Cardiac muscle cell (in vitro differentiated cells and primary cell): ENCODE data around the gene JARID2. TPM values are rescaled to one million over a fixed set of nuclear protein-coding genes. Genes with fewer than 3 reads are reported as not detected.

ENCODE experiments used
- DNase-seq, 2 donors: peaks; one replicate each; pipeline versions ENCODE4 v3.0.0 to v3.0.0-alpha.2; 2010 to 2017; ENCODE audit warnings: low read depth in 1 of 2, low spot score in 1 of 2
- H3K27ac ChIP-seq: fragments of 200-600 bp; sonication (generic); 2 replicates; pipeline ENCODE4 v1.5.1; 2016
- H3K27me3 ChIP-seq: fragments of 200-600 bp; sonication (generic); 2 replicates; pipeline ENCODE4 v1.6.0; 2016; ENCODE audit warnings: control low read depth
- H3K36me3 ChIP-seq: fragments of 200-600 bp; sonication (generic); 2 replicates; pipeline ENCODE4 v1.5.1; 2016; ENCODE audit warnings: control low read depth
- H3K4me1 ChIP-seq: fragments of 200-600 bp; sonication (generic); 2 replicates; pipeline ENCODE4 v1.8.1; 2017; ENCODE audit warnings: low read depth, mild to moderate bottlenecking, mixed run types
- H3K4me3 ChIP-seq: fragments of 200-600 bp; sonication (generic); 2 replicates; pipeline ENCODE4 v1.5.1; 2016; ENCODE audit warnings: mild to moderate bottlenecking
- H3K9me3 ChIP-seq: fragments of 200-600 bp; sonication (generic); 2 replicates; pipeline ENCODE4 v1.5.1; 2017; ENCODE audit warnings: low read depth, mild to moderate bottlenecking, control low read depth
- polyA plus RNA-seq: library from polyadenylated mRNA; unstranded; fragments of >200 nt; fragmentation: Nextera tagmentation; extraction: Ambion mirVana; gene quantifications from 2 replicates; pipeline ENCODE4 v1.2.1, GENCODE V29; 2016
- total RNA-seq: library from RNA; depleted of rRNA; stranded (reverse); fragments of >200 nt; gene quantifications from 2 replicates; pipeline ENCODE4 v1.2.3, GENCODE V29; 2016
- TF ChIP-seq, protein P1 (sequence below): IDR thresholded peaks from 2 replicates; pipeline ENCODE4 v1.5.1; 2012; ENCODE audit warnings: low read depth, mild to moderate bottlenecking, low read length

Gene JARID2
- total and polyA plus RNA-seq, 2 experiments from 2014 or later = 9.7 to 26.4 TPM

DNA sequence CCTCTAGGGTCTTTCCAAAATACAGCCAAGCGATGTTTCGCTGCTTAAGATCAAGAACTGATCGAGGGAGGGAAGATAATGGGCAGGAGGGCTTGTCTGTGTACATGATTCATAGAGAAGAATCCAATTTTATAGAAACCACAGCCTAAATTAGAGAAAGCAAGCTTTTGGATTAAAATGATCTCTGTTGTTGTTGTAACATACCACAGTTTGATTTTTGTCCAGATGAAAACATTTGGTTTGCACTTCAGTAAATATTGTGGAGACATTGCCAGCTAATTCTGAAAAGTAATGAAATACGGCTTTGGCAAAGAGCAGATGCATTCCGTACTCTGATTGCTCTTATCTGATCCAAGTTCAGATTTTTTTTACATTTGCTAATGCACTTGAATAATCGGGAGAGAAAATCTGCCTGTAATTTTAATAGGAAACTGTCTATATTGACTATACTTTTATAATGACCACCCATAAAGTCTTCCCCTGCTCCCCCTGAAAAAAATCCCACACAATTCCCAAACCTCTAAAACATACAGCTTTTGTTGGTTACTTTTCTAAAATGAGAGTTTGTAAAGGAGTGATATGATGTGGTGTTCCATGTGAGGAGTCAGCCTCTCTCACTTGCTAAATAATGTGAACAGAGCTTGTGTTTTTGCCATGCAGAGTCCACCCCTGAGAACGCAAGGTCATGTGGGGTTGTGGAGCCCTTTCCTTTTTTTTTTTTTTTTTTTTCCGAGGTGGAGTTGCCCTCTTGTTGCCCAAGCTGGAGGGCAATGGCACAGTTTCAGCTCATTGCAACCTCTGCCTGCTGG is 217.1 kb downstream of the JARID2 start:
- Histone ChIP-seq H3K4me3 (no peak overlapping the region), H3K27ac (no peak overlapping the region), H3K36me3 (no peaks in the 10 kb centered on the region), H3K9me3 (no peaks in the 10 kb centered on the region), H3K27me3 (no peaks in the 10 kb centered on the region), H3K4me1 (peaks cover 3% of the 10 kb centered on the region)
- TF ChIP-seq, protein P1, sequence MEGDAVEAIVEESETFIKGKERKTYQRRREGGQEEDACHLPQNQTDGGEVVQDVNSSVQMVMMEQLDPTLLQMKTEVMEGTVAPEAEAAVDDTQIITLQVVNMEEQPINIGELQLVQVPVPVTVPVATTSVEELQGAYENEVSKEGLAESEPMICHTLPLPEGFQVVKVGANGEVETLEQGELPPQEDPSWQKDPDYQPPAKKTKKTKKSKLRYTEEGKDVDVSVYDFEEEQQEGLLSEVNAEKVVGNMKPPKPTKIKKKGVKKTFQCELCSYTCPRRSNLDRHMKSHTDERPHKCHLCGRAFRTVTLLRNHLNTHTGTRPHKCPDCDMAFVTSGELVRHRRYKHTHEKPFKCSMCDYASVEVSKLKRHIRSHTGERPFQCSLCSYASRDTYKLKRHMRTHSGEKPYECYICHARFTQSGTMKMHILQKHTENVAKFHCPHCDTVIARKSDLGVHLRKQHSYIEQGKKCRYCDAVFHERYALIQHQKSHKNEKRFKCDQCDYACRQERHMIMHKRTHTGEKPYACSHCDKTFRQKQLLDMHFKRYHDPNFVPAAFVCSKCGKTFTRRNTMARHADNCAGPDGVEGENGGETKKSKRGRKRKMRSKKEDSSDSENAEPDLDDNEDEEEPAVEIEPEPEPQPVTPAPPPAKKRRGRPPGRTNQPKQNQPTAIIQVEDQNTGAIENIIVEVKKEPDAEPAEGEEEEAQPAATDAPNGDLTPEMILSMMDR = no peak
- peak in 1 of 2 donors; percentile 46 for DNase-seq

DNA sequence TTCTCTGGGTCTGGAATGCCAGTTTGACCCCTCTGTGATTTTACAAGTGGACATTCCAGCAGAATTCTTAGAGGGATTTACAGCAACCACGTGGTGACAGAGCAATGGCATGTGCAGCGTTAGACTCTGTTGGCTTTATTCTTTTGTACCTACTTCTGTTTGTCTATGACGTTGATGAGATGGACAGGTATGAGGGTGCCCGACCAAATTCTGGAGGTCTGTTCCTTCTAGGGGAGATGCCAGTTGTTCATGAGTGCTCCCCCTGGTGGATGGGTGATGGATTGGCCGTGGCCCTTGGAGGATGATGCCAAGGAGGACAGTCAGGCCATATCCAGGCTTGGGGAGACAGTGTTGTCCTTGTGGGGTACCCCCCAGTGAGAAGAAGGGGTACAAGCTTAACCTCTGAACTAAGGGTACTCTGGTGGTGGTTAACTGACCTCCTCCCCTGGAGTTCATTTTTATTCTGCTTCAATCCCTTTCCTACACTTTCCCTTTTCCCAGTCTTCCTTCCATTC is 218.4 kb downstream of the JARID2 start:
- TF ChIP-seq, protein P1 = peak; percentile 63
- Histone ChIP-seq H3K36me3 (peaks cover 5% of the 10 kb centered on the region), H3K4me1 (peaks cover 3% of the 10 kb centered on the region), H3K27me3 (no peaks in the 10 kb centered on the region), H3K4me3 (no peak overlapping the region), H3K9me3 (no peaks in the 10 kb centered on the region), H3K27ac (no peak overlapping the region)
- DNase-seq = peak in 1 of 2 donors; percentile 22

DNA sequence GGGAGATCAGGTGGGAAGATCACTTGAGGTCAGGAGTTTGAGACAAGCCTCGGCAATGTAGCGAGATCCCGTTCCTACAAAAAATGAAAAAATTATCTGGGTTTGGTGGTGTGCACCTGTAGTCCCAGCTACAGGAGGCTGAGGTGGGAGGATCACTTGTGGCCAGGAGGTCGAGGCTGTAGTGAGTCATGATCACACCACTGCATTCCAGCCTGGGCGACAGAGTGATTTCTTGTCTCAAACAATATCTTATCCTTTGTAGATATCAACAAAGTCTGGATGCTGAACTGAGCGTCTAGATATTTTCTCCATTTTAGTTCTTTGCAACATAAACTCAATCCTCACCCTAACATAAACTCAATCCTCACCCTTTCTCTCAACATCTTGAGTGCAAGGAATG is 219.3 kb downstream of the JARID2 start:
- DNase-seq = no peak
- Histone ChIP-seq H3K27me3 (no peaks in the 10 kb centered on the region), H3K4me3 (no peak overlapping the region), H3K4me1 (peaks cover 3% of the 10 kb centered on the region), H3K36me3 (peaks cover 5% of the 10 kb centered on the region), H3K9me3 (no peaks in the 10 kb centered on the region), H3K27ac (no peak overlapping the region)
- TF ChIP-seq, protein P1 = no peak

DNA sequence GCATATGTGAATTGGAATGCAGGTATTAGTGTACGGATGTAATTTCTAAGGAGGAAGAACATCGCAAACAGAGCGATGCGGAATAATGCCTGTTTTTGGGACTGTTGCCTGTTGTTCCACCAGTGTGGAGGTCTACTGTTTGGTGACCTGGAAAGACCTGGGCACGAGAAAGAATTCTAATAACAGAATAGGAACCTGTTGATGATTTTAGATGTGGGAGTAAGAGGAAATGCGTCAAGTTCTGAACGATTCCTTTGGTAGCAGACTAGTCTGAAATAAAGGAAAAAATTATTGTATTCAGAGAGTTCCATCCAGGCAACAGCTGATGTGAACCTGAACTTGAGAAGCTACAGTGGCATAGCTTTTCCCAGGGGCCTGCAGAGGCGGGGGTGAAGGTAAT is 224.9 kb downstream of the JARID2 start:
- no peaks in the 10 kb centered on the region for H3K4me1 ChIP-seq
- H3K27me3 ChIP-seq = no peaks in the 10 kb centered on the region
- H3K27ac ChIP-seq = no peak overlapping the region
- TF ChIP-seq, protein P1 = no peak
- no peaks in the 10 kb centered on the region for H3K9me3 ChIP-seq
- DNase-seq = no peak
- H3K4me3 ChIP-seq = no peak overlapping the region
- H3K36me3 ChIP-seq = peaks cover 5% of the 10 kb centered on the region

DNA sequence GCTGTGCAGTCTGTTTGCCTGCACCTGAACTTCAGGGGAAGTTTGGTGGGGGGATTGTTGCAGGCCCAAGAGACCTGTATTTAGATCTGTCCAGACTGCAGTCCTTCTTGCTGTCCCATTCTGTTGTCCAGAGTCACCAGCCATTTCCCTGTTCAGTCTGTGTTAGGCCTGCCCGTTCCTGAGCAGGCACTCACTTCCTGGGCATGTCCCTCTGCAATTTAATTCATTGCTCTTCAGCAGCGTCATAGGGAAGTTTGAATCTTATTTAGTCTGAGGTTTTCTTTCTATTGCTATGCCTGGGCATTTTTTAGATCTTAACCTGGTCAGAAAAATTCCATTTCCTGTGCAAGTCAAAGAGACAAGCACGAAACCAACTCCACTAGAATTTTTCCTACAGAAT is 226.8 kb downstream of the JARID2 start:
- H3K4me1 ChIP-seq = no peaks in the 10 kb centered on the region
- TF ChIP-seq, protein P1 = no peak
- H3K9me3 ChIP-seq = no peaks in the 10 kb centered on the region
- H3K4me3 ChIP-seq = no peak overlapping the region
- no peak overlapping the region for H3K27ac ChIP-seq
- peaks cover 5% of the 10 kb centered on the region for H3K36me3 ChIP-seq
- H3K27me3 ChIP-seq = no peaks in the 10 kb centered on the region
- DNase-seq = no peak
